ENCODE data around the gene ST8SIA2. TPM values are rescaled to one million over a fixed set of nuclear protein-coding genes. Genes with fewer than 3 reads are reported as not detected.
A peak's percentile ranks its signal among the peaks of the same experiment; 100 is the strongest.

Gene ST8SIA2
- polyA plus RNA-seq (2013, experiment 1 of 2): 10.1 TPM
- polyA plus RNA-seq (2013, experiment 2 of 2): 10.0 TPM

DNA sequence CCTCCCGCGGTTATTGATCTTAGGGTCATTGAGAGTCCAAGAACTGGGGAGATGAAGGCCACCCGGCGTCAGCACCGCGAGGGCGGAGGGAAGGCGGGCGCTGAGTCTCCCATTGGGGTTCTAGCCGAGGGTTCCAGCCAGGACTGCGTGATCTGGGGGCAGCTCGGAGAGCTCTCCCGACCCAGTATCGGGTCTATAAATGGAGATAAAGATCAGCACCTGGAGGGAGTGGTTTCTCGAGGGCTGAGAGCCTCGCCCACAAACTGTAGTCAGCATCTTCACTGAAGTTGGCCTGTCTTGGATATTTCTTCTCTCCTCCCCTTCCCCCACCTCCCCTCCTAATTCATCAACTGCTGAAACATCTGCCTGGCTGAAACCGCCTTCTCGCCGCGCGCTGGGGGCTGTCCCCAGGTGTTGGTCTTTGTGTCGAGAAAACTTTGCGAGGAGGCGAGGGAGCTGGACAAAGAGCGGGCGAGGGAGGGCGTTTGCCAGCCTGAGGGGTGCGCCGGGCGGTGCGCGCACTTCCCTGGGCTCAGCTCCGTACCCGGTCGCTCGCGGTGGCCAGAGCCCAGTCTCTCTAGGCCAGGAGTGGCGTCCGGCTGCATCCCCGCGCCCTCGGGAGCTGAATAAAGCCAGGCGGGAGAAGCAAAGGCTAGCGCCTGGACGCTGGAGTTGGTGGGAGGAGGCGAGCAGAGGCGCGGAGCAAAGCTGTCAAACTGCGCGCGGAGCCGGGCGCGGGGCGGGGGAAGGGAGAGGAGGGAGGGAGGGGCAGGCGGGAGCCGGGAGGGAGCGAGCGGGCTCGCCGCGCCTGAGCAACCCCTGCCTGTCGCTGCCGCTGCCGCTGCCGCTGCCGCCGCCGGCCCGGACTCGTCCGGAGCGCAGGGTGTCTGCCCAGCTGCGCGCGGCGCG, at the start of gene ST8SIA2:
Gene ST8SIA2, plus strand, starts transcription at position 811 of the 909 bp plus-strand sequence. CDS start 184 bp downstream, outside the sequence.
- Histone ChIP-seq H4K91ac (ENCODE audit: low read depth, low read length, poor library complexity) (peak within 1 kb of the TSS; percentile 94), H3K9me3 (replicated peaks in 1 of 2; ENCODE audit: control insufficient read depth in 2 of 2, insufficient read depth in 1 of 2, low read depth in 1 of 2, low read length in 2 of 2) (no peaks in the 10 kb centered on the region), H3K18ac (ENCODE audit: low read length) (peak within 1 kb of the TSS; percentile 100), H4K8ac (ENCODE audit: low read depth, low read length) (peak within 1 kb of the TSS; percentile 96), H2BK12ac (ENCODE audit: low read length) (peak within 1 kb of the TSS; percentile 63), H3K36me3 (replicated peaks in 1 of 2; ENCODE audit: control insufficient read depth in 2 of 2, insufficient read depth in 2 of 2, low read length in 2 of 2) (peaks cover 3 to 20% of the 10 kb centered on the region in 2 donors), H3K14ac (ENCODE audit: low read length) (peak within 1 kb of the TSS; percentile 94), H2AFZ (ENCODE audit: low read length) (peak within 1 kb of the TSS; percentile 96), H3K23ac (ENCODE audit: low read depth, low read length, poor library complexity) (peak within 1 kb of the TSS; percentile 34), H2BK15ac (ENCODE audit: low read length) (peak within 1 kb of the TSS; percentile 82), H2AK5ac (ENCODE audit: low read depth, low read length) (peak within 1 kb of the TSS; percentile 60), H2BK5ac (ENCODE audit: low read length) (peak within 1 kb of the TSS; percentile 76), H3K27ac (replicated peaks; ENCODE audit: low read length) (peak within 1 kb of the TSS; percentile 78), H3K4me2 (ENCODE audit: insufficient read depth, low read length, poor library complexity, severe bottlenecking) (peak within 1 kb of the TSS; percentile 96), H3K4me1 (ENCODE audit: control insufficient read depth in 2 of 2, insufficient read depth in 1 of 2, low read depth in 1 of 2, low read length in 2 of 2) (peaks cover 3 to 20% of the 10 kb centered on the region in 2 donors), H3K4ac (ENCODE audit: low read length) (peak within 1 kb of the TSS; percentile 97), H2BK120ac (ENCODE audit: low read depth, low read length) (peak within 1 kb of the TSS; percentile 29), H3K9ac (ENCODE audit: low read depth, low read length, poor library complexity) (peak within 1 kb of the TSS; percentile 96), H3K4me3 (ENCODE audit: low read length in 2 of 2) (peak within 1 kb of the TSS; percentile 77 to 88), H3K79me1 (ENCODE audit: low read depth, low read length) (peaks cover 8% of the 10 kb centered on the region), H3K27me3 (ENCODE audit: control insufficient read depth in 3 of 3, insufficient read depth in 3 of 3, low read depth in 1 of 3, low read length in 3 of 3) (no peaks in the 10 kb centered on the region)
- no CpG with 5 or more reads among the region's 78 CpGs for WGBS, 2 donors (ENCODE audit: extremely low coverage in 2 of 2, insufficient read length in 2 of 2, insufficient replicate concordance in 1 of 2)
- DNase-seq (ENCODE audit: low spot score): peak; percentile 75

DNA sequence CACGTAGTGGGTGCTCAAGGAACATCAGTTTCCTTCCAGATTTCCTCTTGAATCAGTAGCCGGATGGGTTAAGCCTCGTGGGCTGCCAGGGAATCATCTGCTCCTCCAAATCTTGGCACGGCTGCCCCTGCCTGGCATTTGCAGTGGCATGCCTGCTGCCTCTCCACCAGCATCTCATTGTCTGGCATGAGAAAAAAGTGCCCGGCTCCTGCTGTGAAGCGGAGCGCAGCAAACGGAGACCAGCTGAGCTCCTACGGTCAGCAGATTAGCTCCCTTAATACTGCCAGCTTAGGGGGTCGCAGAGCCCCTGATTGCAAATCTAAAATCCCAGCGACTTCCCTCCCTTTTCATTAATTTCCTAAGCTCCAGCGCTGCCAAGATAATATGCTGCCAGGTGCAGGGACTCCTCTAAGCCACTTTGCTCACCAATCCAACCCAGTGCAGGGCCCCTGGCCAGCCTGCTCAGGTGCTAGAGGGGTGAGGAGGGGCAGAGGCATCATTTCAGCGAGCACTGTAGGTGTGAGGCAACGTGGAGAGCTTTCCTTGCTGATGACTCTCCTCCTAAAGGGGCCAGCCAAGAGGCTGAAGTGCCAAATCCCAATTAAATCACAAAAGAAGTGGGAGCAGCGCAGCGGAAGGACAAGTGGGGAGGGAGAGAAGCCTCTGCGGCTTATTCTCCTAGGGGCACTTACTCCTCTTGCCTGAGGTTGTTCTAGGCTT, 49.6 kb upstream of the ST8SIA2 start:
- H2BK12ac ChIP-seq (ENCODE audit: low read length): no peak overlapping the region
- H3K4ac ChIP-seq (ENCODE audit: low read length): no peak overlapping the region
- H3K27ac ChIP-seq (replicated peaks; ENCODE audit: low read length): peak overlapping the region; percentile 69
- no peaks in the 10 kb centered on the region for H3K79me1 ChIP-seq (ENCODE audit: low read depth, low read length)
- H3K27me3 ChIP-seq (ENCODE audit: control insufficient read depth in 3 of 3, insufficient read depth in 3 of 3, low read depth in 1 of 3, low read length in 3 of 3): peaks cover 0 to 9% (median 0%) of the 10 kb centered on the region in 3 experiments
- H2AK5ac ChIP-seq (ENCODE audit: low read depth, low read length): peak overlapping the region; percentile 2
- H2BK120ac ChIP-seq (ENCODE audit: low read depth, low read length): no peak overlapping the region
- peaks cover 2 to 33% of the 10 kb centered on the region in 2 donors for H3K4me1 ChIP-seq (ENCODE audit: control insufficient read depth in 2 of 2, insufficient read depth in 1 of 2, low read depth in 1 of 2, low read length in 2 of 2)
- H2BK5ac ChIP-seq (ENCODE audit: low read length): no peak overlapping the region
- no peak overlapping the region for H3K4me3 ChIP-seq (ENCODE audit: low read length in 2 of 2)
- H2BK15ac ChIP-seq (ENCODE audit: low read length): peak overlapping the region; percentile 11
- no peak overlapping the region for H4K8ac ChIP-seq (ENCODE audit: low read depth, low read length)
- WGBS, 2 donors (ENCODE audit: extremely low coverage in 2 of 2, insufficient read length in 2 of 2, insufficient replicate concordance in 1 of 2): no CpG with 5 or more reads among the region's 17 CpGs
- H2AFZ ChIP-seq (ENCODE audit: low read length): no peak overlapping the region
- DNase-seq (ENCODE audit: low spot score): peak; percentile 38
- no peak overlapping the region for H3K23ac ChIP-seq (ENCODE audit: low read depth, low read length, poor library complexity)
- no peak overlapping the region for H3K9ac ChIP-seq (ENCODE audit: low read depth, low read length, poor library complexity)
- no peak overlapping the region for H3K14ac ChIP-seq (ENCODE audit: low read length)
- H3K9me3 ChIP-seq (replicated peaks in 1 of 2; ENCODE audit: control insufficient read depth in 2 of 2, insufficient read depth in 1 of 2, low read depth in 1 of 2, low read length in 2 of 2): no peaks in the 10 kb centered on the region
- no peak overlapping the region for H3K4me2 ChIP-seq (ENCODE audit: insufficient read depth, low read length, poor library complexity, severe bottlenecking)
- H3K36me3 ChIP-seq (replicated peaks in 1 of 2; ENCODE audit: control insufficient read depth in 2 of 2, insufficient read depth in 2 of 2, low read length in 2 of 2): no peaks in the 10 kb centered on the region
- no peak overlapping the region for H4K91ac ChIP-seq (ENCODE audit: low read depth, low read length, poor library complexity)
- peak overlapping the region; percentile 73 for H3K18ac ChIP-seq (ENCODE audit: low read length)

GRCh38 chr15:92346063-92346462, 47.6 kb upstream of the ST8SIA2 start:
- no peaks in the 10 kb centered on the region for H3K9me3 ChIP-seq (replicated peaks in 1 of 2; ENCODE audit: control insufficient read depth in 2 of 2, insufficient read depth in 1 of 2, low read depth in 1 of 2, low read length in 2 of 2)
- H3K9ac ChIP-seq (ENCODE audit: low read depth, low read length, poor library complexity): no peak overlapping the region
- H3K4me3 ChIP-seq (ENCODE audit: low read length in 2 of 2): no peak overlapping the region
- H2BK120ac ChIP-seq (ENCODE audit: low read depth, low read length): no peak overlapping the region
- peak overlapping the region; percentile 69 for H3K27ac ChIP-seq (replicated peaks; ENCODE audit: low read length)
- no peak overlapping the region for H2BK15ac ChIP-seq (ENCODE audit: low read length)
- H3K4me2 ChIP-seq (ENCODE audit: insufficient read depth, low read length, poor library complexity, severe bottlenecking): peak overlapping the region; percentile 18
- H3K4ac ChIP-seq (ENCODE audit: low read length): no peak overlapping the region
- H2BK5ac ChIP-seq (ENCODE audit: low read length): no peak overlapping the region
- no peak overlapping the region for H4K91ac ChIP-seq (ENCODE audit: low read depth, low read length, poor library complexity)
- H3K36me3 ChIP-seq (replicated peaks in 1 of 2; ENCODE audit: control insufficient read depth in 2 of 2, insufficient read depth in 2 of 2, low read length in 2 of 2): no peaks in the 10 kb centered on the region
- H2AFZ ChIP-seq (ENCODE audit: low read length): no peak overlapping the region
- no peak overlapping the region for H3K18ac ChIP-seq (ENCODE audit: low read length)
- H3K14ac ChIP-seq (ENCODE audit: low read length): no peak overlapping the region
- peak; percentile 59 for DNase-seq (ENCODE audit: low spot score)
- H3K23ac ChIP-seq (ENCODE audit: low read depth, low read length, poor library complexity): no peak overlapping the region
- no peak overlapping the region for H2BK12ac ChIP-seq (ENCODE audit: low read length)
- H3K4me1 ChIP-seq (ENCODE audit: control insufficient read depth in 2 of 2, insufficient read depth in 1 of 2, low read depth in 1 of 2, low read length in 2 of 2): peaks cover 2 to 34% of the 10 kb centered on the region in 2 donors
- no peak overlapping the region for H4K8ac ChIP-seq (ENCODE audit: low read depth, low read length)
- no peak overlapping the region for H2AK5ac ChIP-seq (ENCODE audit: low read depth, low read length)
- H3K27me3 ChIP-seq (ENCODE audit: control insufficient read depth in 3 of 3, insufficient read depth in 3 of 3, low read depth in 1 of 3, low read length in 3 of 3): peaks cover 0 to 12% (median 0%) of the 10 kb centered on the region in 3 experiments
- no peaks in the 10 kb centered on the region for H3K79me1 ChIP-seq (ENCODE audit: low read depth, low read length)

- Histone ChIP-seq H3K4me2 (ENCODE audit: insufficient read depth, low read length, poor library complexity, severe bottlenecking) (no peak overlapping the region), H3K79me1 (ENCODE audit: low read depth, low read length) (no peaks in the 10 kb centered on the region), H2BK12ac (ENCODE audit: low read length) (no peak overlapping the region), H3K9me3 (replicated peaks in 1 of 2; ENCODE audit: control insufficient read depth in 2 of 2, insufficient read depth in 1 of 2, low read depth in 1 of 2, low read length in 2 of 2) (no peaks in the 10 kb centered on the region), H3K4me1 (ENCODE audit: control insufficient read depth in 2 of 2, insufficient read depth in 1 of 2, low read depth in 1 of 2, low read length in 2 of 2) (peaks cover 0 to 2% of the 10 kb centered on the region in 2 donors), H3K4ac (ENCODE audit: low read length) (no peak overlapping the region), H3K27ac (replicated peaks; ENCODE audit: low read length) (no peak overlapping the region), H3K18ac (ENCODE audit: low read length) (no peak overlapping the region), H4K91ac (ENCODE audit: low read depth, low read length, poor library complexity) (no peak overlapping the region), H3K9ac (ENCODE audit: low read depth, low read length, poor library complexity) (no peak overlapping the region), H3K36me3 (replicated peaks in 1 of 2; ENCODE audit: control insufficient read depth in 2 of 2, insufficient read depth in 2 of 2, low read length in 2 of 2) (no peaks in the 10 kb centered on the region), H2AFZ (ENCODE audit: low read length) (no peak overlapping the region), H4K8ac (ENCODE audit: low read depth, low read length) (no peak overlapping the region), H2BK5ac (ENCODE audit: low read length) (no peak overlapping the region), H3K14ac (ENCODE audit: low read length) (no peak overlapping the region), H2AK5ac (ENCODE audit: low read depth, low read length) (no peak overlapping the region), H3K23ac (ENCODE audit: low read depth, low read length, poor library complexity) (no peak overlapping the region), H2BK120ac (ENCODE audit: low read depth, low read length) (no peak overlapping the region), H3K27me3 (ENCODE audit: control insufficient read depth in 3 of 3, insufficient read depth in 3 of 3, low read depth in 1 of 3, low read length in 3 of 3) (peaks cover 0 to under 1% (median 0%) of the 10 kb centered on the region in 3 experiments), H3K4me3 (ENCODE audit: low read length in 2 of 2) (no peak overlapping the region), H2BK15ac (ENCODE audit: low read length) (no peak overlapping the region)
- no peak for DNase-seq (ENCODE audit: low spot score)
- WGBS, 2 donors (ENCODE audit: extremely low coverage in 2 of 2, insufficient read length in 2 of 2, insufficient replicate concordance in 1 of 2): no CpG with 5 or more reads among the region's 3 CpGs
Observed at GRCh38 chr15:92355307-92355706, 38.4 kb upstream of the ST8SIA2 start.
